ENCODE results near the gene RAX.

DNA sequence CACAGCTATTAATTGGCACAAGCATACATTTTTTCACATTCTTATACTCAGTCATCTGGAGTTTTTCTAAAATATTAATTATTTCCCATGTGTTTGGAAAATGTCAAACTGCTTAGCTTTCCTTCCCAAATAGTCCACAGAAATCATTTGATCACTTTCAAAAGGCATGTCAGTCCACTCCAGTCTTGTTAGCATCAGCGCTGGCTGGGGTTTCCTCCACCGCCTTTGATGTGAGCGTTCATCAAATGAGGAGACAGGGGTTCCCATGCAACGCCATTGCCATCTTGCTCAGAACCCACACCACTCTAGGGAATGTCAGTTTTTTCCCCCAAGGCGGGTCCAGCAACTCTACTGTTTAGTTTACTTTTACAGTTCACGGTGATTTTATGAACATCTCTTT is 13.1 kb upstream of the RAX start:
- no peak for TF ChIP-seq POLR2A (IDR thresholded peaks at IDR 0.05)
- TF ChIP-seq, protein P1, sequence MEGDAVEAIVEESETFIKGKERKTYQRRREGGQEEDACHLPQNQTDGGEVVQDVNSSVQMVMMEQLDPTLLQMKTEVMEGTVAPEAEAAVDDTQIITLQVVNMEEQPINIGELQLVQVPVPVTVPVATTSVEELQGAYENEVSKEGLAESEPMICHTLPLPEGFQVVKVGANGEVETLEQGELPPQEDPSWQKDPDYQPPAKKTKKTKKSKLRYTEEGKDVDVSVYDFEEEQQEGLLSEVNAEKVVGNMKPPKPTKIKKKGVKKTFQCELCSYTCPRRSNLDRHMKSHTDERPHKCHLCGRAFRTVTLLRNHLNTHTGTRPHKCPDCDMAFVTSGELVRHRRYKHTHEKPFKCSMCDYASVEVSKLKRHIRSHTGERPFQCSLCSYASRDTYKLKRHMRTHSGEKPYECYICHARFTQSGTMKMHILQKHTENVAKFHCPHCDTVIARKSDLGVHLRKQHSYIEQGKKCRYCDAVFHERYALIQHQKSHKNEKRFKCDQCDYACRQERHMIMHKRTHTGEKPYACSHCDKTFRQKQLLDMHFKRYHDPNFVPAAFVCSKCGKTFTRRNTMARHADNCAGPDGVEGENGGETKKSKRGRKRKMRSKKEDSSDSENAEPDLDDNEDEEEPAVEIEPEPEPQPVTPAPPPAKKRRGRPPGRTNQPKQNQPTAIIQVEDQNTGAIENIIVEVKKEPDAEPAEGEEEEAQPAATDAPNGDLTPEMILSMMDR (IDR thresholded peaks at IDR 0.05), result no peak
- no peak for TF ChIP-seq POLR2AphosphoS5 (IDR thresholded peaks at IDR 0.05; ENCODE audit: insufficient read depth in 1 of 2, low read depth in 1 of 2)
